MCF 10A (cell line): Measurements from ENCODE around the gene GALR1. TPM values are rescaled to one million over a fixed set of nuclear protein-coding genes. Genes with fewer than 3 reads are reported as not detected.

Source experiments
- Bru-seq: library from RNA; stranded (reverse); fragments of 400-500 nt; gene quantifications from one replicate; lab custom pipeline; 2021; lab: Mats Ljungman, UMichigan
- BruChase-seq, 2 experiments: library from RNA; stranded (reverse); fragments of 400-500 nt; gene quantifications; one replicate each; lab custom pipeline; 2021; lab: Mats Ljungman, UMichigan
- BruUV-seq: library from RNA; stranded (reverse); fragments of 400-500 nt; replicated peaks from 2 replicates; lab custom pipeline; 2021; lab: Mats Ljungman, UMichigan
- CTCF ChIA-PET: fragments of 300-600 bp; sonication (Branson Sonifier 250); formaldehyde crosslinking; extraction: SDS; loops from one replicate; lab custom pipeline; 2021; ENCODE audit warnings: antibody characterized with exemption, inconsistent platforms; lab: Yijun Ruan, JAX
- POLR2A ChIA-PET: fragments of 300-600, 350-650 bp; sonication (Branson Sonifier 250); formaldehyde crosslinking; extraction: SDS; loops from one replicate; lab custom pipeline; 2020; ENCODE audit warnings: antibody characterized with exemption, inconsistent platforms; lab: Yijun Ruan, JAX
- DNase-seq: peaks from one replicate; pipeline ENCODE4 v3.0.0-alpha.2; 2018; ENCODE audit not compliant: unreplicated experiment
- H3K27ac Mint-ChIP-seq: one replicate; pipeline ENCODE4 v1.8.0; 2022; ENCODE audit warnings: mild to moderate bottlenecking, low read depth, mixed read lengths; ENCODE audit not compliant: unreplicated experiment
- H3K27me3 Mint-ChIP-seq: one replicate; pipeline ENCODE4 v1.8.0; 2022; ENCODE audit warnings: mixed read lengths; ENCODE audit not compliant: insufficient read depth, unreplicated experiment
- H3K36me3 Mint-ChIP-seq: one replicate; pipeline ENCODE4 v1.8.0; 2022; ENCODE audit warnings: mild to moderate bottlenecking, moderate library complexity, mixed read lengths; ENCODE audit not compliant: insufficient read depth, unreplicated experiment
- H3K4me1 Mint-ChIP-seq: one replicate; pipeline ENCODE4 v1.8.0; 2022; ENCODE audit warnings: mixed read lengths; ENCODE audit not compliant: insufficient read depth, unreplicated experiment
- H3K4me3 Mint-ChIP-seq: one replicate; pipeline ENCODE4 v1.8.0; 2022; ENCODE audit warnings: mild to moderate bottlenecking, moderate library complexity, mixed read lengths; ENCODE audit not compliant: unreplicated experiment
- H3K9me3 Mint-ChIP-seq: one replicate; pipeline ENCODE4 v1.8.0; 2022; ENCODE audit warnings: mixed read lengths; ENCODE audit not compliant: unreplicated experiment
- intact Hi-C: fragments of 100-400 bp; cut with micrococcal nuclease; formaldehyde crosslinking; loops from 2 replicates; pipeline ENCODE4 v1.14.1; 2022
- long read RNA-seq: library from polyadenylated mRNA; stranded (forward); transcript quantifications from one replicate; pipeline ENCODE4 v2.0.0, GENCODE V29; 2022
- total RNA-seq: library from RNA; stranded (reverse); gene quantifications from 2 replicates; pipeline ENCODE4 v1.2.3, GENCODE V29; 2022
- TF ChIP-seq, protein P1 (sequence below): fragments of 200-600 bp; IDR thresholded peaks from one replicate; pipeline ENCODE4 v1.8.0; 2022; ENCODE audit warnings: antibody characterized with exemption, mild to moderate bottlenecking; ENCODE audit not compliant: unreplicated experiment

Gene GALR1, protein sequence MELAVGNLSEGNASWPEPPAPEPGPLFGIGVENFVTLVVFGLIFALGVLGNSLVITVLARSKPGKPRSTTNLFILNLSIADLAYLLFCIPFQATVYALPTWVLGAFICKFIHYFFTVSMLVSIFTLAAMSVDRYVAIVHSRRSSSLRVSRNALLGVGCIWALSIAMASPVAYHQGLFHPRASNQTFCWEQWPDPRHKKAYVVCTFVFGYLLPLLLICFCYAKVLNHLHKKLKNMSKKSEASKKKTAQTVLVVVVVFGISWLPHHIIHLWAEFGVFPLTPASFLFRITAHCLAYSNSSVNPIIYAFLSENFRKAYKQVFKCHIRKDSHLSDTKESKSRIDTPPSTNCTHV
- total RNA-seq (not detected in 2 replicates), Bru-seq, nascent RNA (not detected), BruChase-seq, experiment 1, labeled RNA remaining after a 6-hour chase (not detected), BruChase-seq, experiment 2, labeled RNA remaining after a 2-hour chase (not detected)
- long read RNA-seq: 0 reads

DNA sequence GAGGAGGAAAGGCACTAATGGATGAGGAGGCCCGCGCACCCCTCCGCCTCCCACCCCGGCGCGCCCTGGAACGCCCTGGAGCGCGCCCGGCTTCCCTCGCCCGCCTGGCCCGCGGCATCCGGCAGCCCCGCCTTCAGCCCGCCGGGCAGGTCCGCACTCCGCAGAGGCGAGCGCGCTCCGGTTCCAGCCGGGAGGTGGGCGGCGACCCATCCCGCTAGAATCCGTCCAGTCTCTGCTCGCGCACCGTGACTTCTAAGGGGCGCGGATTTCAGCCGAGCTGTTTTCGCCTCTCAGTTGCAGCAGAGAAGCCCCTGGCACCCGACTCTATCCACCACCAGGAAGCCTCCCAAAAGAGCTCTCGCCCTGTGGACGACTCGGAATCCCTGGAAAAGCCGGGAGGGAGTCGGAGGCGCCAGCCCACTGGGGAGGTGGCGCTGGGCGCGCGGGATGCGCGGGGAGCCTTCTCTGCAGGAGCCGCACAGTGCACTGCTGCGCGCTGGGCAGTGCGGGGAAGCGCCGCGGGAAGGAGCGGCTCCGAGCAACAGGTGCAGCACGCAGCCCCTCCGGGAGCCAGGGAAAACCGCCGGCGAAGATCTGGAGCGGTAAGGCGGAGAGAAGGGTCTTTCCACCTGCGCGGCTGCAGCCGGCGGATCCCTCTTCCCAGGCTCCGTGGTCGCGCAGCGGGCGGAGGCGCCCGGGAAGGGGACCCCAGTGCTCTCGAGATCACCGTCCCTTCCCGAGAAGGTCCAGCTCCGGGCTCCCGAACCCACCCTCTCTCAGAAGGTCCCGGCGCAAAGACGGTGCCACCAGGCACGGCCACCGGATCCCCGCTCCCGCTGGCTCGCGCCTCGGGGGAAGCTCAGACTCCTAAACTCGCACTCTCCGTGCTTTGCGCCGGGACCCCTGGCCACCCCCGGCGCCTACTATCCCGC lies at the start of gene GALR1:
GALR1 (plus strand) TSS at position 280 of the 932 bp plus-strand sequence. CDS start 701 bp downstream, outside the sequence.
- Mint-ChIP-seq H3K9me3 (peaks cover 23% of the 10 kb centered on the region), H3K36me3 (no peaks in the 10 kb centered on the region), H3K27me3 (no peaks in the 10 kb centered on the region), H3K27ac (no peak within 1 kb of the TSS), H3K4me3 (peak within 1 kb of the TSS; percentile 58), H3K4me1 (peaks cover 6% of the 10 kb centered on the region)
- TF ChIP-seq, protein P1, sequence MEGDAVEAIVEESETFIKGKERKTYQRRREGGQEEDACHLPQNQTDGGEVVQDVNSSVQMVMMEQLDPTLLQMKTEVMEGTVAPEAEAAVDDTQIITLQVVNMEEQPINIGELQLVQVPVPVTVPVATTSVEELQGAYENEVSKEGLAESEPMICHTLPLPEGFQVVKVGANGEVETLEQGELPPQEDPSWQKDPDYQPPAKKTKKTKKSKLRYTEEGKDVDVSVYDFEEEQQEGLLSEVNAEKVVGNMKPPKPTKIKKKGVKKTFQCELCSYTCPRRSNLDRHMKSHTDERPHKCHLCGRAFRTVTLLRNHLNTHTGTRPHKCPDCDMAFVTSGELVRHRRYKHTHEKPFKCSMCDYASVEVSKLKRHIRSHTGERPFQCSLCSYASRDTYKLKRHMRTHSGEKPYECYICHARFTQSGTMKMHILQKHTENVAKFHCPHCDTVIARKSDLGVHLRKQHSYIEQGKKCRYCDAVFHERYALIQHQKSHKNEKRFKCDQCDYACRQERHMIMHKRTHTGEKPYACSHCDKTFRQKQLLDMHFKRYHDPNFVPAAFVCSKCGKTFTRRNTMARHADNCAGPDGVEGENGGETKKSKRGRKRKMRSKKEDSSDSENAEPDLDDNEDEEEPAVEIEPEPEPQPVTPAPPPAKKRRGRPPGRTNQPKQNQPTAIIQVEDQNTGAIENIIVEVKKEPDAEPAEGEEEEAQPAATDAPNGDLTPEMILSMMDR: no peak
- ChIA-PET POLR2A (no interaction called here), CTCF (interaction anchor here (0.7 kb wide), 1 partner anchor 468 kb away, joined by 3 read pairs; no protein-coding TSS in a partner anchor)
- no TSS peak for BruUV-seq
- no peak for DNase-seq
- intact Hi-C loops: no loop called here

DNA sequence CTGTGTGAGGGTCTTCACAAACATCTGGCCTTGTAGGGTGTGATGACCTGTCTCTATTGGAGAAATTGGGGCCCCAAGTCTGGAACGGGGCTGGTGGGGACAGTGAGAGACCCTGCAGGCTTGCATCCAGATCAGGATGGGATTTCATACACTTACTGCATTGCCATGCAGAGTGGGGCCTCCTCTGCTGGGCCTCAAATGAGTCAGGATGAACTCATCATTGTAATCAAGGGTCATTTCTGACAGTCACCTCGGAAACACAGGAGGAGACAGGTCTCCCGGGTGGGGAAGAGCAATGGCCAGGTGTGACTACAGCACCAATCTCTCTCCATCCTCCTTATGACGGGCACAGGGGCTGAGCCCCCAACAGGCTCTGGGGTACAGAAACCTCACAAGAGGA lies 48.1 kb upstream of the GALR1 start:
- DNase-seq: no peak
- POLR2A ChIA-PET: no interaction called here
- no peaks in the 10 kb centered on the region for H3K4me1 Mint-ChIP-seq
- TF ChIP-seq, protein P1: no peak
- no peak overlapping the region for H3K27ac Mint-ChIP-seq
- no peaks in the 10 kb centered on the region for H3K27me3 Mint-ChIP-seq
- BruUV-seq: no TSS peak
- no peaks in the 10 kb centered on the region for H3K9me3 Mint-ChIP-seq
- CTCF ChIA-PET: interaction anchor here (1.9 to 3.1 kb wide), 2 partner anchors 10 to 11 kb away, joined by 6 to 14 read pairs; no protein-coding TSS in a partner anchor
- intact Hi-C loops: no loop called here
- H3K4me3 Mint-ChIP-seq: no peak overlapping the region
- H3K36me3 Mint-ChIP-seq: no peaks in the 10 kb centered on the region

DNA sequence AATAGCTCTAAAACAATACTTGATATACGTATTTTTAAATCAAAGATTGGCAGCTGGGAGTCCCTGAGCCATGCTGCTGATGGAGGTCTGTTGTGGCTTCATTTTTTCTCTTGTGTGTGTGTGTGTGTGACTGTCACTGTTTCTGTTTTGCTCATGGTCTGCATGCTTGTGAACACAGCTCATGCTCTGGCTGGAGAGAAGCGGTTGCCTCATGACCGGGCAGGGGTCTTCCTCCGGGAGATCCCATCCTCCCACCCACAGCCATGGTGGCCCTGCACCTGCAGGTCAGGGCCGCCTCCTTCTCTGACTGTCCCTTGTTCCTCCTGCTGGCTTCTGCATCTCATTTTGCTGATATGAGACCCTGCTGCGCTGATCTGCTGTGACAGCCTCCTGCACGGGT lies 47.3 kb upstream of the GALR1 start:
- ChIA-PET CTCF (interaction anchor here (0.6 to 1.9 kb wide), 2 partner anchors 9 to 53 kb away, joined by 3 to 6 read pairs; no protein-coding TSS in a partner anchor), POLR2A (no interaction called here)
- Mint-ChIP-seq H3K27me3 (no peaks in the 10 kb centered on the region), H3K9me3 (no peaks in the 10 kb centered on the region), H3K27ac (no peak overlapping the region), H3K4me1 (no peaks in the 10 kb centered on the region), H3K4me3 (no peak overlapping the region), H3K36me3 (no peaks in the 10 kb centered on the region)
- TF ChIP-seq, protein P1: no peak
- intact Hi-C loops: no loop called here
- no peak for DNase-seq
- no TSS peak for BruUV-seq
